ENCODE data around the gene HOXB7. TPM values are rescaled to one million over a fixed set of nuclear protein-coding genes. Genes with fewer than 3 reads are reported as not detected.

Gene HOXB7
- total RNA-seq, 2 donors from 2014 or later: 0.63 to 7.2 TPM

DNA sequence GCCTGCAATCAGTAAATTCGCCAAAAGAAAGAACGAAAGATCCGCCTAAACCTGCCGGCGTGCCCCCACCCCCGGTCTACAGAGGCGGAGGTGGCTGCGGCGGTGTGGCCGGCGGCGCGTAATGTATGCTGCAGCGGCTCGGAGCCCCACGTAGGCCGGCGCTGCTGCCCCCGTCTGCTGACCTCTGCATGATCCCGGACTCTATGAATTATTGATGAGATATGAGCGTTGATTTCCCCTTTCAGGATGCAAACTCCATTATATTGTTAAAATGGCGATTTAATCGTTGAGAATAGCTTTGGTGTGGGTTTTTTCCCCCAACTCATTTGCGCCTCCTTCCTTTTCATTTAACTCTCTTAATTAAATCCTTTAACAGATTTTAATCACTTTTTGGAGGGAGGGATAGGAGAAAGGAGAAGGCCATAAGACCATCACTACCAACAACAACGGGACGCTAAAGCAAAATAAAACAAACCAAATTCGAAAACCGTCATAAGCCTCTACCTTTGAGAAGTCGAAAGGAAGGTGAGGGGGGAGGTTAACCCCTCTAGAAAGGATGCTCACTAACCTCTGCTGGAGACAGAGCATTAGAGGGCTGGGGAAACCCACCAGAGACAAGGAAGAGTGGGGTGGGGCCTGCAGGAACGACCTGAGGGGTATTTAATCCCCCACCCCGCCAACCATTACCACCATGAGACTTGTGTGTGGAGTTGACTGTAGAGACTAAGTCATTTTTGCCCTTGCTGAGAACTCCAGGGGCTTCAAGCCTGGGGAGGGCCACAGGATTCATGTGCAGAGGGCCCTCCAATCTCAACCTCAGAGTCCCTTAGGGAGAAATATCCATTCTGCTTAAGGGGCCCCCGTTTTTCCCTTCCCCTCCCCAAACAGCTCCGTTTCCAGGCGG is 24.2 kb downstream of the HOXB7 start:
- Histone ChIP-seq H3K36me3 (no peaks in the 10 kb centered on the region), H3K4me3 (peak overlapping the region; percentile 94), H3K4me1 (ENCODE audit: control insufficient read depth in 1 of 2, low read depth in 2 of 2) (peaks cover 19 to 33% of the 10 kb centered on the region in 2 donors), H3K27ac (peak overlapping the region; percentile 73 to 87), H3K27me3 (replicated peaks; ENCODE audit: insufficient read depth) (no peaks in the 10 kb centered on the region), H3K9me3 (no peaks in the 10 kb centered on the region)
- no peak for ATAC-seq (ENCODE audit: insufficient number of reproducible peaks, low FRiP score, low read depth)
- TF ChIP-seq, protein P1, sequence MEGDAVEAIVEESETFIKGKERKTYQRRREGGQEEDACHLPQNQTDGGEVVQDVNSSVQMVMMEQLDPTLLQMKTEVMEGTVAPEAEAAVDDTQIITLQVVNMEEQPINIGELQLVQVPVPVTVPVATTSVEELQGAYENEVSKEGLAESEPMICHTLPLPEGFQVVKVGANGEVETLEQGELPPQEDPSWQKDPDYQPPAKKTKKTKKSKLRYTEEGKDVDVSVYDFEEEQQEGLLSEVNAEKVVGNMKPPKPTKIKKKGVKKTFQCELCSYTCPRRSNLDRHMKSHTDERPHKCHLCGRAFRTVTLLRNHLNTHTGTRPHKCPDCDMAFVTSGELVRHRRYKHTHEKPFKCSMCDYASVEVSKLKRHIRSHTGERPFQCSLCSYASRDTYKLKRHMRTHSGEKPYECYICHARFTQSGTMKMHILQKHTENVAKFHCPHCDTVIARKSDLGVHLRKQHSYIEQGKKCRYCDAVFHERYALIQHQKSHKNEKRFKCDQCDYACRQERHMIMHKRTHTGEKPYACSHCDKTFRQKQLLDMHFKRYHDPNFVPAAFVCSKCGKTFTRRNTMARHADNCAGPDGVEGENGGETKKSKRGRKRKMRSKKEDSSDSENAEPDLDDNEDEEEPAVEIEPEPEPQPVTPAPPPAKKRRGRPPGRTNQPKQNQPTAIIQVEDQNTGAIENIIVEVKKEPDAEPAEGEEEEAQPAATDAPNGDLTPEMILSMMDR (IDR thresholded peaks at IDR 0.05): no peak
- no peak for DNase-seq (ENCODE audit: low spot score)

DNA sequence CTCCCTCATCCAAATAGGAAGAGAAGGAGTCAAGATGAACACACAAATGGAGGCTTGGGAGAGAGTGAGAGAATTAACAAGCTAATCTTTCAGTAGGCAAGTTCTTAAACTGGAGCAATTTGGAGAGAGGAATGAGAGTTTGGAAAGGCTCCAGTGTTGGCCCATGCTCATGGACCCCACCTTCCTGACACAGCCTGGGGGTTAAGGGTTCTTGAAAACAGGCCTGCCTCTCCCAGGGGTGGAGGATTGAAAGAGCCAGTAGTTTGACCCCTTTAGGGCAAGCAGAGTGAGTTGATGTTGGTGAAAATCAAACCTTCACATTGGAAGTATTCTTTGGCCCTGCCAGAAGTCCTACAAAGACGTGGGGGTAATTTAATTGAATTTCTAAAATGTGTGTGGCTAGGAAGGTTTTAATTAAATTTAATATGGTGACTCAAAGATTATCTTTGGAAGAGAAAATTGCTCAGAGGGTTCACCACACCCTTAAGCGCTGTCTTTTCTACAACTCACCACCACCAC is 26.5 kb downstream of the HOXB7 start:
- Histone ChIP-seq H3K4me1 (ENCODE audit: control insufficient read depth in 1 of 2, low read depth in 2 of 2) (peaks cover 19 to 42% of the 10 kb centered on the region in 2 donors), H3K36me3 (no peaks in the 10 kb centered on the region), H3K4me3 (no peak overlapping the region), H3K27me3 (replicated peaks; ENCODE audit: insufficient read depth) (no peaks in the 10 kb centered on the region), H3K9me3 (no peaks in the 10 kb centered on the region), H3K27ac (peak overlapping the region; percentile 13 to 16)
- DNase-seq (ENCODE audit: low spot score) (no peak), ATAC-seq (ENCODE audit: insufficient number of reproducible peaks, low FRiP score, low read depth) (no peak)
- TF ChIP-seq, protein P1 (IDR thresholded peaks at IDR 0.05): no peak

DNA sequence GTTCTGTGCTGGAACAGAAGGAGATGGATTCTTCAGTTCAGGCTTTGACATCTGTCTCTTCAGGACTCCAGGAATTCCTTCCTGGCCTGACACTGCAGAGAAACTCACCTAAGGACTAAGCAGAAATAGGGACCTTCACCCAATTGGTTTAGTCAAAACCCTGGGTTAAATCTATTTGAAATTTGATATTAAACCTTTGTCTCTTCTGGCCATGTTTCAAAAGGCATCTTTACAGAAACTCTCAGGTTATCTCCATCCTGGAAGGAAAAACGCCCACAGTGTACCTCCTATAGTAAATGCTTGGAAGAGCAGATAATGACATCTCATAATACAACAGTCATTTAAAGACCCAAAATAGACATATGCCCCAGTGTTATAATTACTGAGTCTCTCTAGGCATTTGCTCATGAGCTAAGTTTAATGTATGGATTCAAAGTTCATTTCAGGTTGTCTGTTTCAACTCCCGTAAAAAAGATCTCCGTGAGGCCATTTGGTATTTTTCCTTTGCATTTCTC is 27.1 kb downstream of the HOXB7 start:
- no peak for ATAC-seq (ENCODE audit: insufficient number of reproducible peaks, low FRiP score, low read depth)
- TF ChIP-seq, protein P1 (IDR thresholded peaks at IDR 0.05): no peak
- Histone ChIP-seq H3K27ac (peak overlapping the region; percentile 82 to 97), H3K27me3 (replicated peaks; ENCODE audit: insufficient read depth) (no peaks in the 10 kb centered on the region), H3K9me3 (no peaks in the 10 kb centered on the region), H3K4me3 (no peak overlapping the region), H3K4me1 (ENCODE audit: control insufficient read depth in 1 of 2, low read depth in 2 of 2) (peaks cover 19 to 47% of the 10 kb centered on the region in 2 donors), H3K36me3 (no peaks in the 10 kb centered on the region)
- DNase-seq (ENCODE audit: low spot score): no peak

DNA sequence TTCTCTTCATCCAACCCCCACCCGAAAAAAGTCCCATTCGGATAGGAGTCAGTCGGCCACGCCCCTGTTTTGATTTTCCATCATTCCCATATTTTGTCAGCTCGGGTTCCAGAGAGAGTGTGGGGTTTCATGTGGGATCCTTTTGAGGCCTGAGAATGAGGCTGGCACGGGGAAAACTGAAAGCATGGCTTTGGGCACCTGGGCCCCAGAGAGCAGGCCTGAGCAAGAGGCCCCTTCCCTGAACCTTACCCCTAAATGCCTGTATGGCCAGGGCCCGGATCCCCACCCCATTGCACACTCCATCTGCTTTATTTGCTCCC is 28.1 kb downstream of the HOXB7 start:
- Histone ChIP-seq H3K4me3 (peak overlapping the region; percentile 72), H3K27me3 (replicated peaks; ENCODE audit: insufficient read depth) (no peaks in the 10 kb centered on the region), H3K27ac (peak overlapping the region; percentile 82 to 97), H3K9me3 (no peaks in the 10 kb centered on the region), H3K36me3 (no peaks in the 10 kb centered on the region), H3K4me1 (ENCODE audit: control insufficient read depth in 1 of 2, low read depth in 2 of 2) (peaks cover 19 to 49% of the 10 kb centered on the region in 2 donors)
- DNase-seq (ENCODE audit: low spot score): no peak
- TF ChIP-seq, protein P1 (IDR thresholded peaks at IDR 0.05): no peak
- ATAC-seq (ENCODE audit: insufficient number of reproducible peaks, low FRiP score, low read depth): no peak

DNA sequence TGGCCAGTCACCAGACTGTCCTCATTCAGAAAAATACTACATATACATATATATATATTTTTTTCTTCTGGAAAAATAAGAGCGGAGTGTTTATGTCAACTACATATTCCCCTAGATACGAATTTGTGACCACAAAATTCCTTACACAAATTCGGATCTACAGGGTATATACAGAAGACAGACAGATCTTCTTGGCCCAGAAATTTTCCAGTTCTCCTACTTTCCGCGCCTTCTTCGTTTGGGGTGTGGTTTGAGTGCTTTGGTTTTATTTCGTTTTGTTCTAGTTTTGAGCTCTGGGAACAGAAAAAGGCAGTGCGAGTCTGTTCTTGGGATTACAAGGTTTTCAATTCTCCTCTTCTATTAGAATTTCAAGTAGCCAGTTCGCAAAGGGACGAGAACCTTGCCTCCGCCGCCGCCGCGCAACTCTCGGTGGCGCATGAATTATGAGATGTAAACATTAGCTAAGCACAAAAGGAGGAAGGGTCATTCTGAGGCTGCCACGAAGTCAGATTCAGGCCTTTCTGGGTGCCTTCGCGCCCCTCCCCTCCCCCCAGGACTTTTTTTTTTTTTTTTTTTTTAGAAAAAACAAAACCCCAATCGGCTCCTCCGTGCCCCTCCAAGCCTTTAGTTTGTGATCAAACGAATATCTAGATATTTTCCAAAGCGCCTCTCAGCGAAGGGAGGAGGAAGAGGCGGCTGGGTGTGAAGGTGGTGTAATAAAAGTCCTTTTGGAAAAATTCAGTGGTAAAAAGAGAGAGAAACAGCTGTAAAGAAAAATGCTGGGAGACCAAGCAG is 30.9 kb downstream of the HOXB7 start:
- Histone ChIP-seq H3K4me1 (ENCODE audit: control insufficient read depth in 1 of 2, low read depth in 2 of 2) (peaks cover 16 to 53% of the 10 kb centered on the region in 2 donors), H3K27ac (peak overlapping the region; percentile 84 to 97)

More for the DNA sequence above, 30.9 kb downstream of the HOXB7 start:
- peak overlapping the region; percentile 72 for H3K4me3 ChIP-seq
- ATAC-seq (ENCODE audit: insufficient number of reproducible peaks, low FRiP score, low read depth) (no peak), DNase-seq (ENCODE audit: low spot score) (no peak)
- no peaks in the 10 kb centered on the region for H3K36me3 ChIP-seq
- no peaks in the 10 kb centered on the region for H3K27me3 ChIP-seq (replicated peaks; ENCODE audit: insufficient read depth)
- H3K9me3 ChIP-seq: no peaks in the 10 kb centered on the region
- TF ChIP-seq, protein P1 (IDR thresholded peaks at IDR 0.05): no peak

All from thoracic aorta (tissue), 2 donors.